ENCODE measurements around the gene PI4KB.
"Not testable (repeated sequence)": the region's sequence is repeated elsewhere in the genome, so short reads cannot be mapped to it uniquely, and the experiment has no call there.

PI4KB gene

GRCh38 chr1:151327223-151327902 lies at the start of gene PI4KB:
PI4KB (minus strand) TSS chr1:151327416; CDS start chr1:151316481, 10,935 bp downstream.
- DNase-seq (ENCODE audit: low read depth) = peak; percentile 96

GRCh38 chr1:151373196-151373595 lies 46.0 kb upstream of the PI4KB start:
- DNase-seq (ENCODE audit: low read depth) = no peak

GRCh38 chr1:151372058-151372934 lies 45.1 kb upstream of the PI4KB start, which contains the start of gene SELENBP1:
SELENBP1 (minus strand) TSS chr1:151372705; CDS start chr1:151372641, 64 bp downstream.
- DNase-seq (ENCODE audit: low read depth) = peak; percentile 79

GRCh38 chr1:151371370-151372057 lies 44.3 kb upstream of the PI4KB start:
- peak; percentile 40 for DNase-seq (ENCODE audit: low read depth)

- DNase-seq (ENCODE audit: low read depth) = no peak
These were observed 43.1 kb upstream of the PI4KB start for GRCh38 chr1:151370211-151370911.

DNA sequence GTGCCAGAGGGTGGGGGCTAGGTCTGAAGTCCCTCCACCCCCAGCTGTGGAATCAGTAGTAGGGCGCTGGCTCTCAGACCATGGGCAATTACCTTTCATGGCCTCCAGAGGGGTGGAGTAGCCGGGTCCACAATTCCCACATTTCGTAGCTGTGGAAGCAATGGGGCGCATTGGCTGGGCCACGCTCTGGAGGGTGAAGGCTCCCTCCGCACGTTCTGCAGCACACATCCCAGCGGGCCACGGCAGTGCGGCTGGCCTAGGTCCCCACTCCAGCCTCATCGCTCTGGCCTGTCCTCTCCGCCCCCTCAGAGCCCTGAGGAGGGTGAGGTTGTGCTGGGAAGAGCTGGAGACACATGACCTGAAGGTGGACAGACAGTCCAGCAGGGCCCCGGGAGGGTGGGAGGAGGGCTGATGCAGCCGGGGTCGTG lies 42.4 kb upstream of the PI4KB start:
- DNase-seq (ENCODE audit: low read depth) = no peak

DNA sequence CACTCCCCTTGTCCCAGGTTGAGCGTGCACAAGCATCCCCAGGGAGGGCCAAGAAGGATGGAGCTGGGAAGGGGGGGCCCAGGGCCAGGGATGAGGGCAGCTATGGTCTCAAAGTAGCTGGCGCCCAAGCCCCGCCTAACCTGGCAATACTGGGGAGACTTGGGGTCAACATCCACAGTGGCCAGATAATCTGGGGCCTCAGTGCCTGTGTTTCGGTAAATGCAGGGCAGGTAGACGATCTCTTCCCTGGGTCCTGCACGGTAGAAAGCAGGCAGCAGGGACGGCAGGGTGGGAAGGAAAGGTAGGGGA lies 42.0 kb upstream of the PI4KB start:
- no peak for DNase-seq (ENCODE audit: low read depth)

DNA sequence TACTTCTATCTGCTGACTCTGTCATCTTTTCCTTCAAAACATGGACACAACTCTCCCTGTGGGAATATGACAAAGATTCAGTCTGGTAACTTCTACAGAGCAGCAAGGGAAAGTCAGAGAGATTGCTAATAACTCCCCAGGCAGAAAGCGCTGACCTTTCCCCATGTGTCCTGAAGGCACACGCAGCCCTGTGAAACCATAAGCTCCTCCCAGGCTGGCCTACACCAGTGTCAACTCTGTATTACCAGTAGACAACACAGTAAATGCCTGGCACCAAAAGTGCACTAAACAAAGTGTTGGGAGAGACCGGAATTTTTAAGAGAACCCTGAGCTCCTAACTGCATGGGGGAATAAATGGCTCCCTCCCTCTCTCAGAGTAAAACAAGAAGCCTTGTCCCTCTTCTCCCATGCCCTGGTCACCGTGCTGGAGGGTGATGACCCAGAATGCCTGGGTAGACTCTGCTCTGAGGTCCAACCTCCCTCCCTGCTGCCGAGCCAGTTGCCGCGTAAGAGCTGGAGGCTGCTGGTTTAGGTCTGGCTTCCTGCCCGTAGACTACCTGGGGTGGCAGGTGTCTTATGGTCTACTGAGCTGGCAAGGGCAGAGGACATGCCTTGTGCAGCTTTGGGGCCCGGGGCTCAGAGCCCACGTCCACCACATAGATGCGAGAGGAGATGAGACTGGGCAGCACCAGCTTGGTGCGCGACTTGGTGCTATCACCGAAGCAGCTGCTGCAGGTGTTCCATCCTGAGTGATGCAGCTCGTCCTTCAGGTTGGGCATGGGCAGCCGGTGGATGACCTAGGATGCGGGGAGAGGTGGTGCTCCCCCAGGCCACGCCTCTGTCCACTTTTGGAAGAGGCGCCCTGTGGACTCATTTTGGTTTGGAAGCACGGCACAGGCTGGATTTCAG lies 41.4 kb upstream of the PI4KB start:
- DNase-seq (ENCODE audit: low read depth) = no peak

DNA sequence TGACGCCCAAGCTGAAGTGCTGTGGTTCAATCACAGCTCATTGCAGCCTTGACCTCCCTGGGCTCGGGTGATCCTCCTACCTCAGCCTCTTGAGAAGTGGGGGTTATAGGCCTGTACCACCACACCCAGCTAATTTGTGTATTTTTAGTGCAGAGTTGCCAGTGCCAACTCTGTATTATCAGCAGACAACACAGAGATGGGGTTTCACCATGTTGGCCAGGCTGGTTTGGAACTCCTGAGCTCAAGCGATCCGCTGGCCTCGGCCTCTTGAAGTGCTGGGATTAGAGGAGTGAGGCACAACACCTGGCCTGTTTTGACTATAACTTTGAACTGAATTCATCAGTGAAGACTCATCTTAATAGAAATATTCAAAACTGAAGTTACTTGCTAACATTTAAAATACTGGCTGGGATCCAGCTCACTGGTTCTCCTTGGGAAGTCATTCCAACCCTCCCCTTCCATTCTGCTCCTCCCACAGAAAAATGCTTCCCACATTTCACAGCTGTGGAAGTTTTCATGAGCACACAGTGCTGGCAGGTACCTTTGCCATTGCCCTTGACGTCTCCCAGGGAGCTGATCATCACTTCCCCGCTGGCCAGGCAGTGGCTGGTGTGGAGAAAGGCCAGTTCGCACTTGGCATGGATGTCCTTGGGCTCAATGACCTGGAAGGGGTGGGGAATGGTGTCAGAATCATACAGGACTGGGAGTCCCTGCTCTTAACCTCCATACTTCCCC lies 40.6 kb upstream of the PI4KB start:
- no peak for DNase-seq (ENCODE audit: low read depth)

- no peak for DNase-seq (ENCODE audit: low read depth)
These were observed 37.8 kb upstream of the PI4KB start for GRCh38 chr1:151364996-151365395.

DNA sequence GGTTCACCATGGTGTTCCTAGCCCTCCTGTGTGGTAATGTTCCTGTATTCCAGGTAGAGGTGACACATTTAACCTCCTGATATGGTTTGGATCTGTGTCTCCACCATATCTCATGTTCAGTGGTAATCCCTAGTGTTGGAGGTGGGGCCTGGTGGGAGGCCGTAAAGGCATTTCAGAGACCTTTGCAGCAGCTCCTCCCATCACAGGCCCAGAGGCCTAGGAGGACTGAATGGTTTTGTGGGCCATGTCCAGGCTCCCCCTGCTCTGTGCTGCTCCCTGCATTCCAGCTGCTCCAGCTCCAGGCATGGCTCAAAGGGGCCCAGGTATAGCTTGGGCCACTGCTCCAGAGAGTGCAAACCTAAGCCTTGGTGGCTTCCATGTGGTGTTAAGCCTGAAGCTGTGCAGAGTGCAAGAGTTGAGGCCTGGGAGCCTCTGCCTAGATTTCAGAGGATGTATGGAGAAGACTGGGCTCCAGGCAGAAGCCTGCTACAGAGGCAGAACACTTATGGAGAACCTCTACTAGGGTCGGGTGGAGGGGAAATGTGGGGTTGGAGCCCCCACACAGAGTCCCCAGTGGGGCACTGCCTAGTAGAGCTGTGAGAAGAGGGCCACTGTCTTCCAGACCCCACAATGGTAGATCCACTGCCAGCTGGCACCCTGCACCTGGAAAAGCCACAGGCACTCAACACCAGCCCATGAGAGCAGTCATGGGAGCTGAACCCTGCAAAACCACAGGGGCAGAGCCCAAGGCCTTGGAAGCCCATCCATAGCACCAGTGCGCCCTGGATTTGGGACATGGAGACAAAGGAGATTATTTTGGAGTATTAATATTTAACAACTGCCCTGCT lies 35.3 kb upstream of the PI4KB start:
- DNase-seq (ENCODE audit: low read depth) = no peak

- no peak for DNase-seq (ENCODE audit: low read depth)
These were observed 34.7 kb upstream of the PI4KB start for GRCh38 chr1:151361883-151362282.

DNA sequence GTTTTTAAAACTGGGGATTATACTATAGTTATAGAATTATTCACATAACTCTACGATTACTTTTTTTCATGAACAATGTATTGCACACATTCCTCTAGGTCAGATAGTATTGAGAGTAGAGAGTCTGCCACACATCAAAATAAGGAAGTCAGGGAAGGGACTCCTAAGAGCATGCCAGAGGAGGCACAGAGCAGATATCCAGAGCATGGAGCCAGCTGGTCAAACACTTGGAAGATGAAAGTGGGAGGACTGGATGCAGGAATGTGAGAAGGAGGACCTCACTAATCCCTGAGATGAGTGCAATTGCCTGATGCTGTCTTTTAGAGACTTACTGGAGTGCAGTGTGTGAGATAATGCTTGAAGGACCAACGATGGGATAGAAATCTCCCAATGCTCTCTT lies 29.5 kb upstream of the PI4KB start:
- DNase-seq (ENCODE audit: low read depth) = no peak

- DNase-seq (ENCODE audit: low read depth) = peak; percentile 13
These were observed 25.0 kb upstream of the PI4KB start for GRCh38 chr1:151352021-151352718.

GRCh38 chr1:151350323-151350722 lies 23.1 kb upstream of the PI4KB start:
- DNase-seq (ENCODE audit: low read depth) = not testable (repeated sequence)

DNA sequence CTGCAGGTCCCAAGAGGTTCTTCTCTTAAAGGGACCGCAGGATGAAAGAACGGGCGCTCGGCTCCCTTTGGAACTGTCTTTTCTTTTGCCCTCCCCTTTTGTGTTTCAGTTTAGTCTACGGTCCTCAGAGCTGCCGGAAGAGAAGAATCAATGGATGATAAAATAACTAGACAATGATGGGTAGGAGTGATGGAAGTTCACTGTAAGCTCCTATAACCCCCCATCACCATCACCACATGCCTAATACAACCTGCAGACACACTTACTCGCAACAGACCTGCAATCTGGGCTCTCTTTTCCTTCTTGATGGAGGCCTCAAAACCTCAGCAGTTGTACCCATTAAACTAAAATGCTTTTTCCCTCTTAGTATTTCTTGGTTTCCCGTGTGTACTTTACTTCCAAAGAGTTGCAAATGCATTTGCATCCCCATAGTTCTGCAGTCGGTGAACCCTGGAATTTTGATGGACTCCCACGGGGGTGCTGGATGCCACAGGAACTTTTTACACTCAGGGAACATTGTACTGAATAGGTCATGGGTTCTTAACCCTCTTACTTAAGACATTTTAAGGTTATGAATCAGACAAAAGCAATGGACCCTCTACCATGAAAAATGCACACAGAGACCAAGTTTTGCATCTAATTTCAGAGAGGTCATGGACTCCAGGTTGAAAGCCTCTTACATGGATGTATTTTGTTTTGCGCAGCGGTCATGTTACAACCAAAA lies 20.5 kb upstream of the PI4KB start:
- DNase-seq (ENCODE audit: low read depth) = no peak

- DNase-seq (ENCODE audit: low read depth) = peak; percentile 96
These were observed 19.7 kb upstream of the PI4KB start, which contains the start of gene RFX5 for GRCh38 chr1:151346769-151347522. RFX5 (minus strand) TSS chr1:151347252; CDS start chr1:151346320, 932 bp downstream.

Measured in fibroblast of the conjunctiva (primary cell).